Stimulated activated CD4-positive, alpha-beta T cell treated with anti-CD3 and anti-CD28 coated beads, Interleukin-2, amount 100 ng/mL, for 4 hours (primary cell): ENCODE data around the gene TBX18.

Source experiments
- DNase-seq: peaks from one replicate; pipeline ENCODE4 v3.0.0-alpha.2; 2020; ENCODE audit warnings: low read depth

TBX18 gene

GRCh38 chr6:84764332-84765049 lies at the start of gene TBX18:
TSS of gene TBX18 (minus strand) at chr6:84764598. CDS start at chr6:84764181, 417 bp downstream.
- no peak for DNase-seq

- no peak for DNase-seq
These were observed 47.0 kb upstream of the TBX18 start for GRCh38 chr6:84811351-84811750.

DNA sequence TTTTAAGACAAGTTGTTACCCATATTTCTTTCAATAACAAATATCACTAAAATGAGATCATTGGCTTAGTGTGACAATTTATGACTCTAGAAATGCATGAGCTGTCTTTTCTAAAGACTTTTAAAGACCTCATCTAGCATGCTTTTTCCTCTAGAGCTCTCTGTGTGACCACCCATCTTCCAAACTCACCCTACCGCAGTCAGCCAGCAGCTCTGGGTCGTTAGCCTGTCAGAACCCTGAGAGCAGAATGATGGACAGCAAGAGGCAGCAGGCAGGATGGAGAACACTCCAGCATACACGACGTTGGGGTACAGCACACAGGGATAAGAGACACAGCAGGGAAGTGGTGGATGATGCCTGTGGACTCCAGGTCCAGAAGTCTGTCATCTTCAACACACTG lies 45.1 kb upstream of the TBX18 start:
- no peak for DNase-seq

DNA sequence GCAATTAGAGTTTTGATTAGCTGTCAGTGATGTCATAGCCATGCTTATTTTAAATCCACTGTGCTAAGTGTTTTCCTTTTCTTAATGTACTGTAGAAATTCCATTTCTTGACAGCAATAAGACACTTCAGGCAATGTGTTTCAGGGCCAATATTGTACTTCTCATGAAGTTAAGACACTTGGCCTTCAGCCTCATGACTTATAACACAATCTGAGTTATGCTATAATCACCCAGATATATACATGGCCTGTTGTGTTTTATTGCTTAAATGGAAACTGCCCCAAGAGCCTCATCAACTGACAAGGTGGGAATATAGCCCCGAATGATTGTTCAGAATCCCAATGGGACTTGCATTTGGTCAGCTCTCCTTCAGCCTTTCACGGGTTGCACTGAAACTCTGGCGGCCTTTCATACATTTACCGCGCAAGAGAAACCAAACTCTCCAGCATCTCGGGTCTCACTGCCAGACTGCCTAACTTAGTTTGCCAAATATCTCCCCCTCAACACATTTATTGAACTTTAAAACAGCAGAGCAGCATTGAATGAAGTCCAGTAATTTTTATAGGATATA lies 44.2 kb upstream of the TBX18 start:
- no peak for DNase-seq

DNA sequence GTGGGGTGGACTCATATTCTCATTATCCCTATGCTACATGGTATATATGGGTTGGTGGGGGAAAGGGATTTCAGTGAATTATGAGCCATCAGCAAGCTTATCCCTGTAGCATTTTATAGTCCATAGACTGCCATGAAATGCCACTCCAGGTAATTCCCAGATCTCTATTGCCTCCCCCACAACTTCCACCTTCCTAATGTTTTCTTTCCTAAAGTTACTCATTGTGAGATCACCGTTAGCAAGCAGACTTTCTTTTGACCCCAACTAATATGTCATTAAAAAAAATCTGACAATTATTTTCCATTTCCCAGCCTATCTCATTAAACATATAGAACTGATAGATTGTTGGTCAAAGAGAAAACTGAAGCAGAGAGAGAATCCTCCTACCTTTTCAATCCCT lies 40.7 kb upstream of the TBX18 start:
- no peak for DNase-seq

- DNase-seq: no peak
These were observed 40.3 kb upstream of the TBX18 start for GRCh38 chr6:84804720-84805119.

DNA sequence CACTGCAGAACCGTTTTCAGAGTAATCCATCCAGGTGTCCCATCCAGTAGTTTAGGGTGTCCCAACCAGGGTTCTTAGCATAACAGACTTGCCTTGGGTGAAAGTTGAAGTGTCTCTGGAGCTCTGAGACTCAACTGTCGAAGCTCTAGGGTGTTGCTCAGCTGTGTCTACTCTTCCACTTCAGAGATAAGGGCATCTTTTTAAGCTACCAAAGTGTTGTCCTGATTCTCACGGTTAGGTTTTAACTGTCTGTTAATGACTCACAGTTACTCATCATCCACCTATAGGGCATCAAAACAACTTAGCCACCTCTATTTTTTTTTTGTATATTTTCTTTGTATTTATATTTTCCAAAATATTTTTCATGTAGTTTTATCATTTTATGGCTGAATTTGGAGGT lies 36.9 kb upstream of the TBX18 start:
- no peak for DNase-seq

GRCh38 chr6:84798257-84798656 lies 33.9 kb upstream of the TBX18 start:
- DNase-seq: no peak

DNA sequence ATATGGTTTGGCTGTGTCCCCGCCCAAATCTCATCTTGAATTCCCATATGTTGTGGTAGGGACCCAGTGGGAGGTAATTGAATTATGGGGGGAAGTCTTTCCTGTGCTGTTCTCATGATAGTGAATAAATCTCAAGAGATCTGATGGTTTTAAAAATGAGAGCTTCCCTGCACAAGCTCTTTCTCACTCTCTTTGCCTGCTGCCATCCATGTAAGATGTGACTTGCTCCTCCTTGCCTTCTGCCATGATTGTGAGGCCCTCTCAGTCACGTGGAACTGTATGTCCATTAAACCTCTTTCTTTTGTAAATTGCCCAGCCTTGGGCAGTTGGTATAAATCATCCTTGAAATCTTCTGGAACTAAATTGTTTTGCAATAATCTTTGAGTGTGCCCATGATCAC lies 31.9 kb upstream of the TBX18 start:
- no peak for DNase-seq

DNA sequence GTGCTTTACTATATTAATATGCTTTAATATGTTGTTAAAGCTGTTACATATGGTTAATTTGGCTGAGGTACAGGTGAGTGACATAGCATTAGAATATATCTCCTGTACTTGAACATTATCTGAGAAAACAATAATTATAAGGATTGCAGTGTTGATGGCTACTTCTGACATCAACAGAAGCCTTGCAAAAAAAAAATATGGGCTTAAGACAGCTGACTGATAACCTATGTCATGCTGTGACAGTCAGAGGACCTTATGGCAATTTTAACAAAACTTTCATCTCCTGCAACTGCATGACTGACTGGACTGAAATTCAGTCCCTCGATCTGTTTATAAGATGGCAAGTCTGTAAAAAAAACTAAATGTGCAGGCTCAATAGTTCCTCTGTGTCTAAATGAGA lies 27.5 kb upstream of the TBX18 start:
- DNase-seq: no peak

GRCh38 chr6:84791233-84791632 lies 26.8 kb upstream of the TBX18 start:
- DNase-seq: no peak

- DNase-seq: no peak
These were observed 24.8 kb upstream of the TBX18 start for GRCh38 chr6:84789170-84789569.

GRCh38 chr6:84788689-84789088 lies 24.3 kb upstream of the TBX18 start:
- DNase-seq: no peak

- no peak for DNase-seq
These were observed 21.3 kb upstream of the TBX18 start for GRCh38 chr6:84785671-84786070.

GRCh38 chr6:84779917-84780316 lies 15.5 kb upstream of the TBX18 start:
- no peak for DNase-seq

- DNase-seq: no peak
These were observed 15.0 kb upstream of the TBX18 start for GRCh38 chr6:84779380-84779779.

- no peak for DNase-seq
These were observed 13.5 kb upstream of the TBX18 start for GRCh38 chr6:84777888-84778287.

DNA sequence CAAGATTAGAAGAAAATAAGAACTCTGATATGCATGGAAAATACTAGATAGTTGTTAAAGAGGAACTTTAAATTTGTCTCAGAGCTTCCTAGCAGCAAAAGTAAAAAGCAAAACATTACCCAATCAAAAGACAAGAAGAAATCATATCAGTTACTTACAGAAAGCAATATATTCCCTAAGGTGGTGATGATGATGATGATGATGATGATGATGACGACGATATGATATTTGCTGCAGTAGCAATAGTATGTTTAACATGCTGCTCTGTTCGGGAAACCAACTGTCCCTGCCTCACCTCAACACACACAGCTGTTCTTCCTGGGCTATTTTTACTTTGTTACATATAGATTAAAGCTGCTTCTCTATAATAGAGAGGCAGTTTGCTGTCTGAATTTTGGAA lies 12.0 kb upstream of the TBX18 start:
- no peak for DNase-seq

DNA sequence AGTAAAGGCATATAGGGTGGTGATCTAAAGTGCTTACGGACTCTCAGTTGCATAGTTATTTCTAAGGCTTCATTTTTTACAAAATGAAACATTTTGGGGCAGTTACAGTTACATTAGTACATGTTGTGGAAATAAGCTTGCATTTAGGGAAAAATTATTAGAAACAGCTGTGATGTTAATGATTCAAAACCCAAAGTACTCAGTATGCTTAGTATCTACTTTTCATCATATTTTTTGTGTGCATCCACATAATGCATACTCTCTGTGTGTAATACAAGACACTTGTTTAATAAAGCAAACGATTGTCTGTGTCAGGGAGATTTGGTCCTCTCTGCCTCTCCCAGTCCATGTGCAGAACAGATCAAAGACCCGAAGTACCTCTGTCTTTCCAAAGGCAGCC lies 11.4 kb upstream of the TBX18 start:
- DNase-seq: no peak

DNA sequence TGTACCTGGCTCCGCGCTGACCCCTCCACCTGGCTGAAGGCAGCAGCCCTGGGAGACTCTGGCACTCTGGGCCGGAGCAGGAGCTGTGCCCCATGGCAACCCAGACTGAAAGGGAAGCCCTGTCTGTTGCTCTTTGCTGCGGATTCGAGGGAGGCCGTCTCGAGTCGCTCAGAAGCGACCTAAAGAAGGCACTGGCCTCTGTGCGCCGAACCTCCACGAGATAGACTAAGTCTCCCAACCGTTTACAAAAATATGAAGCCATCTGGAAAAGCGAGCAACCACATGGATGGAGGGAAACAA lies 10.5 kb upstream of the TBX18 start:
- DNase-seq: no peak

DNA sequence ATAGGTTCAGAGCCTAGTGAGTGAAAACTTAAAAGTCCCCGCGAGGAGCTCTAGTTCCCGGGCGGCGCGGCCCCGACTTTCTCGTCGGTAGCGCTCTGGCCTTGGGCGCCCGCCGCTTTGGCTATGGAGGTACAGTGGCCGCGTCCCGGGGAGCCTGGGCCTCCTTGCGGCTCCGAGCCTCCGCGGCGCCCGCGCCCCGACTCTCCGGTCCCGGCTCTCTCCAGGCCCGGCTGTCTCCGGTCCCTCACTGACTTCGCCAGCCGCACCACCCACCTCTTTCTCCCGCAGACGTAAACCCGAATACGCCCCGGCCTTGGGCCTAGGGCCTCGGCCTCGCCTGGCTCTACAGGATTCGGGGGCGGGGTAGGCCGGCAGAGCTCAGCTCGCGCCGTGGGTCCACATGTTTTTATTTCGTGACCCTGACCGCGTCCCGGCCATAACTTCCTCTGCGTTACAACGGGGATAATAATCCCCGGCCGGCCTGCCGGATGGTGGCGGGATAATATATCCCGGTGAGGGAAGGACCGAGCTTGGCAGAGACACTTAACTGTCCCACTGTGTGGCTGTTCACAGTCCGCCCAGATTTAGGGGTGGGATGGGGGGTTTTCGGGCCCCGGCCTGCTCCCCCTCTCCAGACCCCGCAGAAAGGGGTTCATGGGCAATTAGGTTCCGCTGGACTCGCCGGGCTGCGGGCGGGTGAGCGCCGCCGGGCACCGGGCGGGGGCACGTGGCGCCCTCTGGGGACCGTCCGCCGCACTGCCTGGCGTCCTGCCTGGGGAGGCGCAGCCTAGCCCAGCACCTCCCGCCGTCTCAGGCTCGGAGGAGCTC lies 10.0 kb upstream of the TBX18 start:
- no peak for DNase-seq

- no peak for DNase-seq
These were observed 9.2 kb upstream of the TBX18 start for GRCh38 chr6:84773431-84774156.

GRCh38 chr6:84773133-84773430 lies 8.7 kb upstream of the TBX18 start:
- DNase-seq: no peak
